SK-N-DZ (cell line): ENCODE results near the gene TTLL3.
"Not testable (repeated sequence)": the region's sequence is repeated elsewhere in the genome, so short reads cannot be mapped to it uniquely, and the experiment has no call there.

Source experiments
- DNase-seq: peaks from one replicate; pipeline ENCODE4 v3.0.0-alpha.2; 2015; ENCODE audit warnings: low spot score

The TTLL3 gene

GRCh38 chr3:9865125-9865637 is 55.1 kb downstream of the TTLL3 start:
- DNase-seq = not testable (repeated sequence)

- DNase-seq = no peak
These were observed 56.6 kb downstream of the TTLL3 start for GRCh38 chr3:9866639-9867038.

GRCh38 chr3:9867106-9867505 is 57.0 kb downstream of the TTLL3 start:
- DNase-seq = no peak

GRCh38 chr3:9869955-9870354 is 59.9 kb downstream of the TTLL3 start:
- DNase-seq = no peak

- DNase-seq = no peak
These were observed 60.9 kb downstream of the TTLL3 start for GRCh38 chr3:9870978-9871377.

DNA sequence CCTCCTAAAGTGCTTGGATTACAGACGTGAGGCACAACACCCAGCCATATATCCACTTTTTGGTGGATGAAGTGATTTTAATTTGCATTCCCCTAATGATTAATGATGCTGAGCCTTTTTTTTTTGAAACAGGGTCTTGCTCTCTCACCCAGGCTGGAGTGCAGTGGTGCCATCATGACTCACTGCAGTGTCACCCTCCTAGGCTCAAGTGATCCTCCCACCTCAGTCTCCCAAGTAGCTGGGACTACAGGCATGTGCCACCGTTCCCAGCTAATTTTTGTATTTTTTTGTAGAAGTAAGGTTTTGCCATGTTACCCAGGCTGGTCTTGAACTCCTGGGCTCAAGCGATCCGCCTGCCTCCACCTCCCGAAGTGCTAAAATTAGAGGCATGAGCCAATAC is 62.0 kb downstream of the TTLL3 start:
- DNase-seq = not testable (repeated sequence)

GRCh38 chr3:9875448-9875847 is 65.4 kb downstream of the TTLL3 start:
- no peak for DNase-seq

- not testable (repeated sequence) for DNase-seq
These were observed 66.2 kb downstream of the TTLL3 start for GRCh38 chr3:9876255-9876654.

DNA sequence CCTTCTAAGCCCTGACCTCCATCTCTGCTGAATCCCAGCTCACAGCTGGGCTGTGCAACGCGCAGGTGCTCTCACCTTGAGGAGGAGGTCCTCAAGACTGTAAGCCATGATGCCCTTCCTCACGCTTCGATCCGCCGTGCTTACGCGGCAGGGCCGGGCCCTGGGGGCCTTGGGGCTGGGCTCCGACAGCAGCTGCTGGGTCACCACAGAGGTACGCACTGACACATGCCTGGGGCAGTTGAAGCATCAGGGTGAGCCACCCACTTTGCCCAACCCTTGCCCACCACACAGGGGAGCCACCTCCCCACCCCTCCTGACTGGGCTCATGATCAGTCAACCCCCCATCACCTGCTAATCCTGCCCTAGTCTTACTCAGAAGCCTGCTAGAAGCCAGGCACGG is 66.9 kb downstream of the TTLL3 start:
- no peak for DNase-seq

DNA sequence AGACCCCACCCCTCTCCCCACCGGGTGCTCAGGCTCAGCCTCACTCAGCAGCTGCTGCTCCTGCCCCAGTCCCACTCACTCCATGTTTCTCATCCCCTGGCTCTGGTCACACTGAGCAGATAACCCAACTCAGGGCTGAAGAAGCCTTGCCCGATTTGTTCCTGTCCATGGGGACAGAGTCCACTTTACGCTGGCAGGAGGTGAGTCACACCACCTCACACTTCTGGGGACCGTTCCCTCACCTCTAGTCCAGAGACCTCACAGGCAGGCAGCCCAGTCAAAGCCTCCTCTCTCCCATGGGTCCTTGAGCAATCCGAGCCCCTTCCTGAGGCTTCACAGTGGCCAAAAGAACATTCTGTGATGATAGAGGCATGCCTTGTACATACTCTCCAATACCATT is 68.6 kb downstream of the TTLL3 start:
- DNase-seq = no peak

DNA sequence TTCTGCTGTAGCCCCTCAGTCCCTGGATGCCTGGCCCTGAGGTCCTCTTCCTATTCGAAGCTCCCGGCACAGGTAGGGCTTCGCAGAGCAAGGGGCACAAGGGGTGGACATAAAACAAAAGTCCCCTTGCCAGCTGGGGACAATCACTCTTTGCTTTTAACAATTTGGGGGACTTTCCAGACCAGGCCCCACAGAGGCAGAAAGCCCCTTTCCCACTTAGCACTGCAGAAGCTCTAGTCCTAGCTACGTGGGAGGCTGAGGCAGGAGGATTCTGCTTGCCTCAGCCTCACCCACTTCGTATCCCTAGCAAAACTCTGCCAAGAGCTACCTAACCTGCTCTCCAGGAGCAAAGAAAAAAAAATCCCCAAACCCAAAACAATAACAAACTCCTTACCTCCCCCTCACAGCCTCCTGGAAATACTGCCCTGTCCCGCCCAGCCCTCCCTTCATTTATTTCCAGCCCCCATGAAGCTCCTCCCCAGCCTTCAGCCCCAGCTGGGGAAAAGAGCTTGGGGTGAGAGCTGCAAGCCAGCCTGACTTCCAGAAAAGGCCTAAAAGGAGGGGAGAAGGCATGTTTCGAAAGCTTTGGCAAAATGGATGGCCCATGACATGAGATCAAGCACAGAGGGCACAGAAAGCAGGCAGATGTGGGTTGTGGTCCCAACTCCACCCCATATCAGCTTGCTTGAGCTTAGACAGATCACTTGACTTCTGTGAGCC is 69.9 kb downstream of the TTLL3 start, which contains the start of gene CIDEC:
TSS of gene CIDEC (minus strand) at position 424 of the 720 bp plus-strand sequence. CDS start 1,767 bp downstream, outside the sequence.
- no peak for DNase-seq

- no peak for DNase-seq
These were observed 71.4 kb downstream of the TTLL3 start for GRCh38 chr3:9881441-9881840.

DNA sequence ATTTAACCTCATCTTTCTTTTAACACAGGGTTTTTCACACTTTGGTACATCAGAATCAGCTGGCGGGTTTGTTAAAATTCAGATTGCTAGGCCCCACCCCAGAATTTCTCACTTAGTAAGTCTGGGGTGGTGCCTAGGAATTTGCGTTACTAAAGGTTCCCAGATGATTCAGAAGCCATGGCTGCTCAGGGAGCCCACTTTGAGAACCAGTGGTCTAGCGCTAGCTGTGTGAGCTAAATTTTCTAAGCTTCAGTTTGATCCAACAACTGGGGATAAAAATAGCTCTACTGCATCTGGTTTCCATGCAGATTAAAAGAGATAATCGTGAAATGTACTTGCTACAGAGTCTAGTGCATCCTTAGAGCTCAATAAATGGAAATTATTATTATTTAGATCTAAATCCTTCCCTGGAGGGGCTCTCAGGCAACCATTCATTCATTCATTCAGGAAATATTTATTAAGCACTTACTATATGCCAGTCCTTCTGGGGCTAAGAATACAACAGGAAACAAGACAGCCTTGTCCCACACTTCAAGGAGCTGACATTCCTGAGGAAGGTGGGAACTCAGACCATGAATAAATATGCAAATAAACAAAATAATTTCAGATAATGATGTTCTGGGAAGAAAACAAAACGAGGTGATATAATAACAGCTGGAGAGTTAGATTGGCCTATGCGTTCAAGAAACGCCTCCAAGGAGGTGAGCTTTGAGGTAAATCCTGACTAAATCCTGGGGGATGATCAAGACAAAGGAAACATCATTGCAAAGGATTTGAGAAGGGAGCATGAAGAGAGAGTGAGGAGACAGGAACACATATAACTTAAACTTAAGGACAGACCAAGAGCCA is 73.9 kb downstream of the TTLL3 start:
- no peak for DNase-seq

- no peak for DNase-seq
These were observed 74.6 kb downstream of the TTLL3 start for GRCh38 chr3:9884555-9885165.
